Measurements from ENCODE around the gene CABP1. TPM values are rescaled to one million over a fixed set of nuclear protein-coding genes. Genes with fewer than 3 reads are reported as not detected.

Gene CABP1
- total and polyA plus RNA-seq, 2 of the 13 experiments (the other 11 are each of a cell fraction or from before 2014, with no cell fraction given), result not detected

DNA sequence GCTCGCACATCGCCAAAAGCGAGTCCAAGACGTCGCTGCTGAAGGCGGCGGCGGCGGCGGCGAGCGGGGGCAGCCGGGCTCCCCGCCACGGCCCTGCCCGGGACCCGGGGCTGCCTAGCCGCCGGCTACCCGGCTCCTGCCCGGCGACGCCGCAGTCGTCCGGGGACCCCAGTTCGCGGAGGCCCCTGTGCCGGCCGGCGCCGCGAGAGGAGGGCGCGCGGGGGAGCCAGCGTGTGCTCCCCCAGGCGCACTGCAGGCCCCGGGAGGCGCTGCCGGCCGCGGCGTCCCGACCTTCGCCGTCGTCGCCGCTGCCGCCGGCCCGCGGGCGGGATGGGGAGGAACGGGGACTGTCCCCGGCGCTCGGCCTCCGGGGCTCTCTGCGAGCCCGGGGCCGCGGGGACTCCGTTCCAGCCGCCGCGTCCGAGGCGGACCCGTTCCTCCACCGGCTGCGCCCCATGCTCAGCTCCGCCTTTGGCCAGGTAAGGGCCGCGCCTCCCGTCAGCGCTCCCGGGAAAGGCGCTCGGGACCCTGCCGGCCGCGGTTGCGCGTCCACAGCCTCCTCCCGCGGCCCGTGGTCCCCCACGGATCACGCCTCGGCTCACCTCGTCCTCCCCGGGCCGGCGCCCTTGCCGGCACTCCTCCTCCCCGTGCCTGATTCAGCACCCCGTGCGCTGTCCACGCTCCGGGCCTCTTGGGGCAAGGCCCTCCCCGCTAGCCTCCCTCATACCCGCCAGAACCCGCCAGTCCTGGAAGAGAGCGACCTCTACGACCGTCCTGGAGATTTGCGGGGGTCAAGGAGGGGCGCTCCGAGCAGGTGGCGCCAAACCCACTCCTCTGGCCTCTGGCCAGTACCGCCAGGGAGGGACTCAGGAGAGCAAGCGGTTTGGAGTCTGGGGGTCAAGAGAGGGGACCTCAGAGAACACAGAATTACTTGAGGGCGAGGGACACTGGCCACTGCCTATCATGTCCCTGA lies 721 bp downstream of the CABP1 start (continued):
- no peak for TF ChIP-seq ARHGAP35 (CRISPR knock-in tag; IDR thresholded peaks at IDR 0.05; ENCODE audit: borderline replicate concordance)
- TF ChIP-seq RNF219 (CRISPR knock-in tag; IDR thresholded peaks at IDR 0.05), result no peak
- no peak; the same call in 1 of the 2 replicates for TF ChIP-seq SOX5 (CRISPR knock-in tag; IDR thresholded peaks at IDR 0.05; ENCODE audit: borderline replicate concordance)
- TF ChIP-seq SIX1 (CRISPR knock-in tag; IDR thresholded peaks at IDR 0.05; ENCODE audit: borderline replicate concordance), result no peak
- TF ChIP-seq ZNF335 (CRISPR knock-in tag; IDR thresholded peaks at IDR 0.05), result no peak
- no peak for TF ChIP-seq SMYD3 (CRISPR knock-in tag; IDR thresholded peaks at IDR 0.05)
- TF ChIP-seq FOXJ3 (CRISPR knock-in tag; IDR thresholded peaks at IDR 0.05; ENCODE audit: borderline replicate concordance), result no peak
- TF ChIP-seq, protein P1, sequence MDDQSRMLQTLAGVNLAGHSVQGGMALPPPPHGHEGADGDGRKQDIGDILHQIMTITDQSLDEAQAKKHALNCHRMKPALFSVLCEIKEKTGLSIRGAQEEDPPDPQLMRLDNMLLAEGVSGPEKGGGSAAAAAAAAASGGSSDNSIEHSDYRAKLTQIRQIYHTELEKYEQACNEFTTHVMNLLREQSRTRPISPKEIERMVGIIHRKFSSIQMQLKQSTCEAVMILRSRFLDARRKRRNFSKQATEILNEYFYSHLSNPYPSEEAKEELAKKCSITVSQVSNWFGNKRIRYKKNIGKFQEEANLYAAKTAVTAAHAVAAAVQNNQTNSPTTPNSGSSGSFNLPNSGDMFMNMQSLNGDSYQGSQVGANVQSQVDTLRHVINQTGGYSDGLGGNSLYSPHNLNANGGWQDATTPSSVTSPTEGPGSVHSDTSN (CRISPR knock-in tag; IDR thresholded peaks at IDR 0.05; ENCODE audit: borderline replicate concordance), result no peak
- no peak for TF ChIP-seq KMT2A (CRISPR knock-in tag; IDR thresholded peaks at IDR 0.05)
- TF ChIP-seq ZFX (CRISPR knock-in tag; IDR thresholded peaks at IDR 0.05; ENCODE audit: low read depth), result peak; percentile 37
- TF ChIP-seq RAD51 (IDR thresholded peaks at IDR 0.05; ENCODE audit: borderline replicate concordance), result no peak
- no peak for TF ChIP-seq ZFAT (CRISPR knock-in tag; conservative IDR thresholded peaks at IDR 0.05)
- TF ChIP-seq ZNF430 (CRISPR knock-in tag; IDR thresholded peaks at IDR 0.05), result no peak
- TF ChIP-seq ZNF598 (CRISPR knock-in tag; IDR thresholded peaks at IDR 0.05; ENCODE audit: borderline replicate concordance), result no peak
- TF ChIP-seq ZNF431 (CRISPR knock-in tag; IDR thresholded peaks at IDR 0.05; ENCODE audit: borderline replicate concordance, low read depth), result no peak
- no peak for TF ChIP-seq SNAPC5 (CRISPR knock-in tag; IDR thresholded peaks at IDR 0.05; ENCODE audit: borderline replicate concordance)
- TF ChIP-seq SNAPC4 (CRISPR knock-in tag; IDR thresholded peaks at IDR 0.05), result no peak
